H1 (cell line): ENCODE results near the gene EZH1.
A peak's percentile ranks its signal among the peaks of the same experiment; 100 is the strongest.

Experiments used
- CBX5 ChIP-seq: fragments of 300-800, 300-1000 bp; sonication (generic); IDR thresholded peaks from 2 replicates; pipeline ENCODE4 v1.7.1; 2016; ENCODE audit warnings: antibody characterized with exemption, low read length, low read depth
- CTCF ChIP-seq, 3 experiments: IDR thresholded peaks; 1 replicate in 2 of 3; 2 replicates in 1 of 3; pipeline versions ENCODE4 v1.5.1 to v1.6.1; 2011; ENCODE audit warnings: low read length in 3 of 3, mild to moderate bottlenecking in 3 of 3, inconsistent platforms in 2 of 3, low read depth in 1 of 3, moderate library complexity in 1 of 3; ENCODE audit not compliant: insufficient read depth in 1 of 3; ENCODE audit errors: control extremely low read depth in 1 of 3
- JUN ChIP-seq: IDR thresholded peaks from 2 replicates; pipeline ENCODE4 v1.6.1; 2011; ENCODE audit warnings: low read depth, mild to moderate bottlenecking, improper control_type of control experiment, low read length
- JUND ChIP-seq: IDR thresholded peaks from 2 replicates; pipeline ENCODE4 v1.6.1; 2011; ENCODE audit warnings: mild to moderate bottlenecking, improper control_type of control experiment, low read length
- POLR2A ChIP-seq, 2 experiments: IDR thresholded peaks; 1 replicate in 1 of 2; 2 replicates in 1 of 2; pipeline ENCODE4 v1.6.1; 2011; ENCODE audit warnings: low read depth in 2 of 2, low read length in 2 of 2, mild to moderate bottlenecking in 2 of 2; ENCODE audit errors: control extremely low read depth in 1 of 2
- RFX5 ChIP-seq: IDR thresholded peaks from 2 replicates; pipeline ENCODE4 v1.6.1; 2011; ENCODE audit warnings: low read depth, low read length, improper control_type of control experiment, borderline replicate concordance
- SIRT6 ChIP-seq: IDR thresholded peaks from one replicate; pipeline ENCODE4 v1.7.1; 2012; ENCODE audit warnings: low read length, inconsistent platforms

- TF ChIP-seq CTCF (IDR thresholded peaks at IDR 0.05; ENCODE audit: control extremely low read depth in 1 of 3, insufficient read depth in 1 of 3, low read depth in 1 of 3, low read length in 3 of 3), result peak; percentile 55 to 78 (median 77)
- TF ChIP-seq POLR2A (IDR thresholded peaks at IDR 0.05; ENCODE audit: control extremely low read depth in 1 of 2, low read depth in 2 of 2, low read length in 2 of 2), result no peak
- no peak for TF ChIP-seq JUND
- no peak for TF ChIP-seq RFX5
- TF ChIP-seq JUN, result no peak
- no peak for TF ChIP-seq CBX5
- no peak for TF ChIP-seq SIRT6
Observed at GRCh38 chr17:42673885-42674754, 70.7 kb downstream of the EZH1 start.
